Jurkat, Clone E6-1 (cell line): ENCODE measurements around the gene PPRC1.

Experiments used
- DNase-seq: peaks from one replicate; pipeline ENCODE4 v3.0.0-alpha.2; 2011; ENCODE audit warnings: low read depth, low spot score
- H3K4me3 ChIP-seq: 2 replicates; pipeline ENCODE4 v1.5.1; 2011; ENCODE audit warnings: mild to moderate bottlenecking, low read length, control low read depth, moderate library complexity

The PPRC1 gene

GRCh38 chr10:102140913-102141540 is 8.2 kb downstream of the PPRC1 start:
- DNase-seq, result no peak
- no peak overlapping the region for H3K4me3 ChIP-seq

- H3K4me3 ChIP-seq, result no peak overlapping the region
- DNase-seq, result no peak
These were observed 8.8 kb downstream of the PPRC1 start for GRCh38 chr10:102141583-102142107.

GRCh38 chr10:102146971-102147428 is 14.2 kb downstream of the PPRC1 start:
- no peak for DNase-seq
- H3K4me3 ChIP-seq, result no peak overlapping the region

GRCh38 chr10:102147561-102147960 is 14.7 kb downstream of the PPRC1 start:
- no peak overlapping the region for H3K4me3 ChIP-seq
- DNase-seq, result no peak

GRCh38 chr10:102148275-102148674 is 15.4 kb downstream of the PPRC1 start:
- no peak for DNase-seq
- no peak overlapping the region for H3K4me3 ChIP-seq

GRCh38 chr10:102150970-102151773 is 18.3 kb downstream of the PPRC1 start:
- no peak for DNase-seq
- H3K4me3 ChIP-seq, result peak overlapping the region; percentile 43

GRCh38 chr10:102151774-102152544 is 19.1 kb downstream of the PPRC1 start, which contains the start of gene NOLC1:
NOLC1 (plus strand) TSS chr10:102152389; CDS start chr10:102152411, 22 bp downstream.
- H3K4me3 ChIP-seq, result peak within 1 kb of the TSS; percentile 99
- peak; percentile 99 for DNase-seq

GRCh38 chr10:102152545-102152890 is 19.7 kb downstream of the PPRC1 start:
- peak overlapping the region; percentile 99 for H3K4me3 ChIP-seq
- DNase-seq, result no peak

- peak overlapping the region; percentile 99 for H3K4me3 ChIP-seq
- no peak for DNase-seq
These were observed 20.3 kb downstream of the PPRC1 start for GRCh38 chr10:102153093-102153620.

- DNase-seq, result no peak
- H3K4me3 ChIP-seq, result no peak overlapping the region
These were observed 21.8 kb downstream of the PPRC1 start for GRCh38 chr10:102154466-102155116.

GRCh38 chr10:102157224-102157623 is 24.4 kb downstream of the PPRC1 start:
- DNase-seq, result no peak
- H3K4me3 ChIP-seq, result no peak overlapping the region

GRCh38 chr10:102159051-102159597 is 26.3 kb downstream of the PPRC1 start:
- DNase-seq, result no peak
- no peak overlapping the region for H3K4me3 ChIP-seq

GRCh38 chr10:102159831-102160230 is 27.0 kb downstream of the PPRC1 start:
- DNase-seq, result no peak
- no peak overlapping the region for H3K4me3 ChIP-seq

GRCh38 chr10:102163342-102163989 is 30.6 kb downstream of the PPRC1 start:
- no peak for DNase-seq
- H3K4me3 ChIP-seq, result no peak overlapping the region

GRCh38 chr10:102167861-102168260 is 35.0 kb downstream of the PPRC1 start:
- H3K4me3 ChIP-seq, result no peak overlapping the region
- DNase-seq, result no peak

- no peak overlapping the region for H3K4me3 ChIP-seq
- no peak for DNase-seq
These were observed 37.8 kb downstream of the PPRC1 start for GRCh38 chr10:102170602-102171001.

GRCh38 chr10:102172288-102172687 is 39.4 kb downstream of the PPRC1 start:
- no peak overlapping the region for H3K4me3 ChIP-seq
- DNase-seq, result no peak

GRCh38 chr10:102175415-102175814 is 42.6 kb downstream of the PPRC1 start:
- H3K4me3 ChIP-seq, result no peak overlapping the region
- DNase-seq, result no peak
